Type B pancreatic cell (in vitro differentiated cells): ENCODE data around the gene LCN10. TPM values are rescaled to one million over a fixed set of nuclear protein-coding genes. Genes with fewer than 3 reads are reported as not detected.

ENCODE experiments used
- DNase-seq: peaks from one replicate; pipeline ENCODE4 v3.0.0; 2021; ENCODE audit warnings: mixed read lengths; ENCODE audit not compliant: unreplicated experiment; ENCODE audit errors: extremely low spot score
- H3K27ac Mint-ChIP-seq: 2 replicates; pipeline ENCODE4 v1.8.0; 2021; ENCODE audit warnings: mild to moderate bottlenecking, mixed read lengths
- H3K27me3 Mint-ChIP-seq: 2 replicates; pipeline ENCODE4 v1.8.0; 2021; ENCODE audit warnings: mixed read lengths
- H3K36me3 Mint-ChIP-seq: 2 replicates; pipeline ENCODE4 v1.8.0; 2021; ENCODE audit warnings: mixed read lengths
- H3K4me1 Mint-ChIP-seq: one replicate; pipeline ENCODE4 v1.8.0; 2021; ENCODE audit warnings: mixed read lengths; ENCODE audit not compliant: unreplicated experiment
- H3K4me3 Mint-ChIP-seq: 2 replicates; pipeline ENCODE4 v1.8.0; 2021; ENCODE audit warnings: mild to moderate bottlenecking, mixed read lengths
- H3K9me3 Mint-ChIP-seq: 2 replicates; pipeline ENCODE4 v1.8.0; 2021; ENCODE audit warnings: mixed read lengths
- total RNA-seq: library from RNA; stranded (reverse); gene quantifications from 2 replicates; pipeline ENCODE4 v1.2.1, GENCODE V29; 2021; ENCODE audit warnings: low replicate concordance
- TF ChIP-seq, protein P1 (sequence below): fragments of 200-600 bp; sonication (generic); conservative IDR thresholded peaks from 2 replicates; pipeline ENCODE4 v1.5.0; 2021; ENCODE audit warnings: antibody characterized with exemption, mild to moderate bottlenecking

Gene LCN10
- total RNA-seq, 1 donor from 2014 or later = not detected

DNA sequence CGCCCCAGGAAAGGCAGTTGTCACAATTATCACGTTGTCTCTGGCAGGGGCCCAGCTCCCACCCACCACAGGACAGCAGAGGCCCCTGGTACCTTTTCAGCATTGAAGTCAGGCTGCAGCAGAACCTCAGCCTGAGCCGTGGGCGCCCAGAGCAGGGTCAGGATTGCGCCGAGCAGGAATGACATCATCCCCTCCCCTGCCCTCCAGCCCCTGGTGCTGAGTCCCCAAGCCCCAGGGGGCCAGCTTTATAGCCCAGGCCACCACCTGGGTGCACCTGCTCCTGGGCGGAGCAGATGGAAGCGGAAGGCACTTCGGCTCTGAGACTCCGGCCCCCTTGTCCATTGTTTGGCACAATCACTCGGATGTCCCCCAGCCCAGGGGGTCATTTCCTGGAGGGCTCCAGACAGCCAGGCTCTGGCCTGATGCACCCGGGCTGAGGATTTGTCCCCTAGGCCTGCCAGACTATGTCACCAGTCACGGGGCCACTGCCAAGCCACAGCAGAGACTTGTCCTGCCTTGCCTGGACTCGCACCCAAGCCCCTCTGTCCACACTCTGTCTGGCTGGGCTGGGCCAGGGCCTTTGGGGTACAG, 21.7 kb upstream of the LCN10 start, which contains the start of gene LCN15:
LCN15 (minus strand) TSS at position 218 of the 591 bp plus-strand sequence; CDS start at position 188, 30 bp downstream.
- Mint-ChIP-seq H3K4me1 (peaks cover 8% of the 10 kb centered on the region), H3K27me3 (peaks cover 13% of the 10 kb centered on the region), H3K36me3 (no peaks in the 10 kb centered on the region), H3K4me3 (no peak within 1 kb of the TSS), H3K9me3 (no peaks in the 10 kb centered on the region), H3K27ac (no peak within 1 kb of the TSS)
- no peak for DNase-seq
- TF ChIP-seq, protein P1, sequence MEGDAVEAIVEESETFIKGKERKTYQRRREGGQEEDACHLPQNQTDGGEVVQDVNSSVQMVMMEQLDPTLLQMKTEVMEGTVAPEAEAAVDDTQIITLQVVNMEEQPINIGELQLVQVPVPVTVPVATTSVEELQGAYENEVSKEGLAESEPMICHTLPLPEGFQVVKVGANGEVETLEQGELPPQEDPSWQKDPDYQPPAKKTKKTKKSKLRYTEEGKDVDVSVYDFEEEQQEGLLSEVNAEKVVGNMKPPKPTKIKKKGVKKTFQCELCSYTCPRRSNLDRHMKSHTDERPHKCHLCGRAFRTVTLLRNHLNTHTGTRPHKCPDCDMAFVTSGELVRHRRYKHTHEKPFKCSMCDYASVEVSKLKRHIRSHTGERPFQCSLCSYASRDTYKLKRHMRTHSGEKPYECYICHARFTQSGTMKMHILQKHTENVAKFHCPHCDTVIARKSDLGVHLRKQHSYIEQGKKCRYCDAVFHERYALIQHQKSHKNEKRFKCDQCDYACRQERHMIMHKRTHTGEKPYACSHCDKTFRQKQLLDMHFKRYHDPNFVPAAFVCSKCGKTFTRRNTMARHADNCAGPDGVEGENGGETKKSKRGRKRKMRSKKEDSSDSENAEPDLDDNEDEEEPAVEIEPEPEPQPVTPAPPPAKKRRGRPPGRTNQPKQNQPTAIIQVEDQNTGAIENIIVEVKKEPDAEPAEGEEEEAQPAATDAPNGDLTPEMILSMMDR = no peak

DNA sequence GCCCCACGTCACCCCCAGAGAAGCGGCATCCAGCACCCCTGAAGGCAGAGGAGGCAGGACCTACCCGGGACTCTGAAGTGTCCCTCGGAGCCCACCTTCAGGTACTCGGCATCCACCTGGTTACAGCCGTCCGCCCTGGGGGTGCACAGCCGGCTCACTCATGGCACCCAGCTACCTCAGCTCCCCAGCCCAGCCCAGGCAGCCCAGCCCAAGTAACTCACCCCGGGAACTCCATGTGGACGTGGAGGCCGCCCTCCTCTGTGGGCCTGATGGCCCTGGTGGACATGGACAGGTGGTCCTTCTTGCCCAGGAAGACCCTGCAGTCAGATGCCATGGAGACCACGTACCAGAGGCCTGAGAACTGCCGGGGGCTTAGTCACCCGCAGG, 20.9 kb upstream of the LCN10 start:
- Mint-ChIP-seq H3K27ac (no peak overlapping the region), H3K4me3 (no peak overlapping the region), H3K36me3 (no peaks in the 10 kb centered on the region), H3K4me1 (peaks cover 8% of the 10 kb centered on the region), H3K9me3 (no peaks in the 10 kb centered on the region), H3K27me3 (peaks cover 13% of the 10 kb centered on the region)
- no peak for DNase-seq
- TF ChIP-seq, protein P1 = no peak

DNA sequence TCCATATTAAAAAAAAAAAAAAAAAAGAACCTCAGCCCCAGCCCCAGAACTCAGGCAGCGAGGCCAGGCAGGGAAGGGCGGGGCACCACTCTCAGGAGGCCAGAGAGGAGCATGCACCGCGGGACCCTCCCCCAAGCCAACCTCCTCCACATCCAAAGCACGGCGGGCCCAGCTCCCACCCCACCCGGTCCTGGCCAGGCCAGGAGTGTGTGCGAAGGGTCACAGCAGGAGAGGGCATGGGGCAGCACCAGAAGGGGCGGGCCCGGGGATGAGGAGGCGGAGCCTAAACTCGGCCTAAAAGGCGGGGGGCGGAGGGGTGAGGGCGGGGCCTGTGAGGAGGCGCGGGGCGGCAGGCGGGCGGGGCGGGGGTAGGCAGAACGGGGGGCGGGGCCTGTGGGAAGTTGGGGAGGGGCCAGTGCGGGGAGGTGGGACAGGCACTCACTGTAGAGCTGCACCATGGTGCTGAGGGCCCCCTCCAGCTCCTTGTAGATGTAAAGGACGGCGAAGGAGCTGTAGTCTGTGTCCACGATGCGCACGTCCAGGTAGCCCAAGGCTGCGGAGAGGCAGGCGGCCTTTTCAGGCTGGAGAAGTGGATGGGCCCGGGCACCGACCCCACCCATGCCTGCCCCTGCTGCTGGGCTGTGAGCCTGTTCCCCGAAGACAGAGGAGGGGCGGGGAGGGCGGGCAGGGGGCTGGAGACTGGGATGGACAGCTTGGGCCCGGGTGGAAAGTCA, 20.3 kb upstream of the LCN10 start:
- Mint-ChIP-seq H3K4me3 (no peak overlapping the region), H3K9me3 (no peaks in the 10 kb centered on the region), H3K27ac (no peak overlapping the region), H3K36me3 (no peaks in the 10 kb centered on the region), H3K27me3 (peaks cover 13% of the 10 kb centered on the region), H3K4me1 (peaks cover 8% of the 10 kb centered on the region)
- DNase-seq = no peak
- TF ChIP-seq, protein P1 = no peak

DNA sequence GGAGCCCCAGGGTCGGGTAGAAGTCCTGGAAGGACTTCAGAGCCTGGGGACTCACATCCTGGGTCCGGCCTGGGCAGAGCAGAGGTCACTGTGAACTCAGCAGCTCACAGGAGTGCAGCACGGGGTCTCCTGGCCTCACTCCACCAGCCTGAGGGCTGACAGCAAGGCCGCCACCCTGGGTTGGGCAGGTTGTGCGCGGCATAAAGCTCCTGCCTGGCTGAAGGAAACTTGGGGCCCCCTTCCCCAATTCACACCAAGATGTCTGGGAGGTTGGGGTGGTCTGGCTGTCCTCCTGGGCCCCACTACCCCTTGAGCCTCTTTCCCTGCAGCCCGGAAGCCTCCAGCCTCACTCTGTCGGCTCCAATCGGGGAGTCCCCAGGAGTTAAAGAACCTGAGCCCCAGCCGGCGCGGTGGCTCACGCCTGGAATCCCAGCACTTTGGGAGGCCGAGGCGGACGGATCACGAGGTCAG, 19.5 kb upstream of the LCN10 start:
- peaks cover 8% of the 10 kb centered on the region for H3K27me3 Mint-ChIP-seq
- no peak overlapping the region for H3K27ac Mint-ChIP-seq
- no peaks in the 10 kb centered on the region for H3K36me3 Mint-ChIP-seq
- H3K4me1 Mint-ChIP-seq = peaks cover 8% of the 10 kb centered on the region
- TF ChIP-seq, protein P1 = no peak
- DNase-seq = no peak
- H3K9me3 Mint-ChIP-seq = no peaks in the 10 kb centered on the region
- no peak overlapping the region for H3K4me3 Mint-ChIP-seq

DNA sequence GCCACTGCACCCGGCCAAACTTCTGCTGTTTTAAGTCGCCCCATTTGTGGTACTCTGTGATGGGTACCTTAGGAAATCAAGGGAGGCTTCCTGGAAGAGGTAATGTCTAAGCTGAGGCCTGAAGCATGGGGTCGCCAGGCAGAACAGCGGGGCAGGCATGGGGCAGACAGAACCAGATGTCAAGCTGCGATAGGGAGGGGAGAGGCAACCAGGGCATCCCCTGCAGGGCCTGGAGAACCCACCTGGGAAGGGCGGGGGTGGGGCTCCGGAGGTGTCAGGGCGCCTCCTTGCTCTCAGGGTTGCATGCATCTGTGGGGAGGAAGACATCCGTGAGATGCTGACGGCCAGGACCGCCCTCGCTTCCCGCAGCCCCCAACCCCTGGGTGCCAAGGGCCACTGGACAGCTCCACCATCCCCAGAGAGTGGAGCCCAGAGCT, 18.8 kb upstream of the LCN10 start:
- H3K27ac Mint-ChIP-seq = no peak overlapping the region
- H3K4me1 Mint-ChIP-seq = peaks cover 8% of the 10 kb centered on the region
- H3K4me3 Mint-ChIP-seq = no peak overlapping the region
- TF ChIP-seq, protein P1 = no peak
- H3K27me3 Mint-ChIP-seq = peaks cover 3% of the 10 kb centered on the region
- H3K36me3 Mint-ChIP-seq = no peaks in the 10 kb centered on the region
- no peaks in the 10 kb centered on the region for H3K9me3 Mint-ChIP-seq
- DNase-seq = no peak
